Heart left ventricle (tissue), 13 donors: ENCODE measurements around the gene DYDC2.

Experiments
- CTCF ChIP-seq, 12 donors: fragments of 200-600 bp; sonication (generic) in 4 of 12; IDR thresholded peaks; one replicate each; pipeline versions ENCODE4 v1.5.0 to v1.8.0; 2018 to 2022; ENCODE audit warnings: antibody characterized with exemption in 12 of 12, mild to moderate bottlenecking in 5 of 12
- POLR2A ChIP-seq, 2 donors: fragments of 450-650 bp; IDR thresholded peaks; one replicate each; pipeline ENCODE4 v1.6.1; 2017; ENCODE audit warnings: antibody characterized with exemption in 2 of 2, mild to moderate bottlenecking in 2 of 2, moderate library complexity in 2 of 2
- donor health status: ischemic (EF 13 %, LVEDD 7.1; RV severe dilation, severe dysfunction).
- donor health status: DM: no; HTN: yes; CAD: no.
- donor health status: DM: no; HTN: no; CAD: no.
- donor health status: ischemic (EF 25% LVEDD 6.9; RV normal size, moderate dysfunction).
- donor health status: ischemic (EF 25% LVEDD 5.7; RV mildly dilated, moderate dysfunction).
- donor health status: ischemic (EF 35%, LVEDD 5.7; RV mildly dilated, moderate dysfunction).
- donor health status: nonischemic (EF 11% LVEDD 7.7; RV severe dilation, severe dysfunction).
- donor health status: DM: yes; HTN: yes; CAD: no.
- donor health status: PGD.
- donor health status: ischemic (EF 29% LVEDD 5.4; RV normal size, mild dysfunction).
- donor health status: nonischemic (EF 23%, LVEDD 6.1; RV moderate dilation, normal function).

DNA sequence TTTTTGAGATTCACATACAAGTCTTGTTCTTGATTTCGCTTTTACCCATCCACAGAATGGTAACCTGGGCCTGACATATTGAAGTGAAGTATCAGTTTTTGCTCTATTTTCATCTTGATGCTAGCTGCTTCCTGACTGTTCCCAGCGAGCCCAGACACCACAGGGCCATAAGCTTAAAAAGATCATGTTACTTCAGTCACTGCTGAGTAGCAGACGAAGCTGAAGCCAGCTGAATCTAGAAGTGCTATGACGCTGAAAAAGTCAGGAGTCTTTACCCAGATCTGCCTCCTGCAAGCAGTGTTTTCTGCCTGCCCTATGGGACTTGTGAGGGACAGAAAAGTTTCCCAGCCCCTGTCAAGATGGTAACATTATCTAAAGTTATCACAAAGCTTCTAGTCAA is 49.0 kb downstream of the DYDC2 start:
- TF ChIP-seq CTCF (IDR thresholded peaks at IDR 0.05) (no peak), POLR2A (IDR thresholded peaks at IDR 0.05) (no peak)
